GM21360 (cell line): ENCODE results near the gene ANKUB1.

Experiments used
- ATAC-seq: cut with Tn5 transposase; IDR thresholded peaks from one replicate; pipeline ENCODE4 v1.9.1; 2021; ENCODE audit warnings: mild to moderate bottlenecking, moderate library complexity; ENCODE audit not compliant: unreplicated experiment

ANKUB1 gene

DNA sequence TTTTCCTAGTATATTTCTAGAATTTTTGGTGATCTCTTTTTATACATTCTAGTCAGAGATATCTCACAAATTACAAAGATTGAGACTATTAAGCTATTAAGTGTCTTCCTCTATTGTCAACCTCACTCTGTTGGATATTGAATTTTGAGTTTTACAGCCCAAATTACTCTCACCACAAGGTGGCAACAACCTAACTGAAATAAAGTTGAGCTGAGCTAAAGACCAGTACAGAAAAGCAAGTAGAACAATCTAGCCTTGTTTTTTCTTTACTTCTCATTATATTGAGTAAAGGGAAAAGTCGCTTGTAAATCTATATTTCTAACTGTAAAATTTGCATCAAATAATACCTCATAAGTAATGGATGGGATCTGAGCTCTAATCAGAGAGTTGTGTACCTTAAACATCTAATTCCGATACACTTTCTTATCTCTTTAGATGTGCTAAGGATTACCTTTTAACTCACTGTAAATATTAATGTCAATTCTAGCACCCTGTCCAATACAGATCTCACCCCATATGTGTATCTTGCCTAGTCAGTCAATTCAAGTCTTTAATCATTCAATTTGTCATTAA is 26.5 kb downstream of the ANKUB1 start:
- no peak for ATAC-seq

DNA sequence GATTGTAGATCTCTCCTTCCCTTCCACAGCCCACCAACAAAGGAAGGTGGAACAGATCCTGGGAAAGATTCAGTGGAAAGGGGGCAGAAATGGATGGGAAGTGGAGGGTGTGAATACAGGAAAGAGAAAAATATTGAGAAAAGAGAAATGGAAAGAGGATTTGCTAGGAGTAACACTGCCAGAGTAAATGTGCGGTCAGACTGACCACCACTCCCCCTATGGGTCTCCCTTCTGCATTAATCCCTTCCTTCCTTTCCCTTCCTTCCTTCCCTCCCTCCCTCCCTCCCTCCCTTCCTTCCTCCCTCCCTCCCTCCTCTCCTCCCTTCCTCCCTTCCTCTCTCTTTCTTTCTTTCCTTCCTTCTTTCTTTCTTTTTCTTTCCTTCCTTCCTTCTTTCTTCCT is 28.1 kb downstream of the ANKUB1 start:
- no peak for ATAC-seq

DNA sequence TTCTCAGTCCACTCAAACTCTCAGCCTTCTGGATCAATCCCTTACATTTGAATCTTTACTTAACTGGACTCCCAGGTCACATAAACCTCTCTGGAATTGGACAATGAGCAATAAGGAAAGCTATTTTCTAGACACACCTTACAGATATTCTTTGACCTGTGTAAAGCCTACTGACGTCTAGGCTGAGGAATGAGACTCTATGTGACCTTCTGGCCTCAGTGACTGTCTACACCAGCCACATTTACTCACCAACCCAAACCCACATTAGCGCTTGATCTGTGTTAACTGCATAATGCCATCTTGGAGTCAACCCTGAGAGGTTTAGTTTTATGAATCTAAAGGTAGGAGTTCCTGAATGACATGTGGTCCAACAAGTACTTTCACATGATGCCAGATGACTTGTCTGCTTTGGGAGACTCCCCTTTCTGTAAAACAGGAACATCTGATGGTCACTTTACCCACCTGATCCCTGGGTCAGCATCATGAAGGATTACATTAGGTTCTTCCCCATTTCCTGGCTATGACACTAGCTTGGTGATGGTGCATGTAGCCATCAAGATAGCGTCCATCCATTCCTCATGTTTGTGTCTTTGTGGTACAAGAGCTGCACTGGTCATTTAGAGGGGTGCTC is 28.7 kb downstream of the ANKUB1 start:
- no peak for ATAC-seq

DNA sequence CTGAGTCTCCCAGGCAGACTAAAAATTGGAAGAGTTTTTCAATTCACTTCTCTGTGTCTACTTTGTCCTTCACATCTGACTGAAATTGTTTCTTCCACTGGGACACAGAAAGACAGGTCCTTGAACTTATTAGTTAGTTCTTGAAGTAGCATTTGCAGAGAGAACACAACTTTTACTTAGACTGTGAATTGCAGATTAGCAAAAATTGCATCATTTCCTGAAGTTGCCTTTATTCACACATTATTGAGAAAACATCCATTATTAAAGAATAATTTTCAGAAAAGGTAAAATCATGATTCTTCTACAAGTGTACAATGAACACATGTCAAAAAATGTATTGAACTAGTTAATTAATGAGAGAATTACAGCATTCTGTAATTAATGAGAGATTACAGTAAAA is 38.6 kb downstream of the ANKUB1 start:
- ATAC-seq = no peak

DNA sequence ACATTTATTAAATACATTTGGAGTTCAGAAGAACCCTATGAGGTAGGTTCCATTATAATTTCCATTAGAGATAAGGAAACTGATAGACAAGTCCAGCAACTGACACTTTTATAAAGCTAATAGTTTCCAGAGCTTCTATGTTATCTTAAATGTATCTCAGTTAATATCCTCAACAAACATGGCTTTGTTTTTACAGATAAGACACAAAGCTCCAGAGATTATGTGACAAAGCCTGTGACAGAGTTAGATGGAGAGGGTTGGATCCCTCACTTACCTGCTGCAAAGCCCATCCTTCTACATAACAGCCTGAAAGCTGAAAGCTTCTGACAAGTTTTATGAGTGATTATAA is 39.6 kb downstream of the ANKUB1 start:
- no peak for ATAC-seq

DNA sequence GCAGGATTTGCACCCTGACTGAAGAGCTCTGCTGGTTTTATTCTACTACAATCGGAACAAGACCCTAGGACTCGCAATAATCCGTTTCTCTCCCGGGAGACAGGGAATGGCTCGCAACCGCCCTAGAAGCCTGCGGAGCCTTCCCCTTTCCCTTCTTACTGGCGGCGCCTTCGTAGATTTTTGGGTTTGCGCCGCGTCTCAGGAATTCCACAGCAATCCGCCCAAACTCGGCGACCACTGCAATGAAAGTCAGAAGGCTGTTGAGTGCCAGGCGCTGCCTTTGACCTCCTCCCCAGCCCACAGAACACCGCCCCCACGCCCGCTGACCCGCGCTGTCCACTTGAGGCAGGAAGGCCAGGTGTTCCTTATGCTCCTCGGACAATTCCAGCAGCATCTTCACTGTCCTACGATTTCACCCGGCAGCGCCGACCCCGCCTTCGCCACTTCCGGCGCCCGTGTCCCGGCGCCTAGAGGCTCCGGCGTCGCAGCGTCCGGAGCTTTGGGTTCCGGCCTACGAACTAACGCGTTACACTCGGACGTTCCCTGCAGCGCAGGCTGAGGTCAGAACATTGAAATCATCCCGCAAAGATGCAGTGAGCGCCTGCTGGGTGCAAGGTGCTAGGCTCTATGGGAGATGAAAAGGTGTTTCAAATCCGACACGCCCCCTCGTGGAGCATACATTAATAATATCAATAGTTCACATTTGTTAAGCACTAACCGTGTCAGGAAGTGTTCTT is 40.1 kb downstream of the ANKUB1 start, which contains the start of gene COMMD2:
Gene COMMD2 (minus strand): TSS at position 439 of the 737 bp plus-strand sequence. CDS start 45 bp downstream, at position 394.
- peak; percentile 99 for ATAC-seq

DNA sequence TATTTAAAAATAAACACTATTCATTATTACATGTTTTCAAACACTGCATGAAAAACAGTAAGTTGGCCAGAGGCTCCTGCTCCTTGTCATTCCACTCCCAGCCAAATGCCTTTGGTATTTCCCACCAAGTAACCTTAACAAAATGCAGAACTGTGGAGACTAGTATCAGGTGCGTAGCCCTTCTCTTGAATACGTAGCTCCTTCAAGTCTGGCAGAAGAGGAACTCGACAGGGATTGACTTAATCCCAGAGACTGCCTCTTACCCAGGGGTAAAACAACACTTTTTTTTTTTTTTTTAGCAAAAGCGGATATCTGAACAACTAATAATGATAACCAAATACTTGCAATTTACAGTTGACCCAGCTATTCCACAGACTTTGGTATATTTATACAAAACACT is 40.8 kb downstream of the ANKUB1 start:
- no peak for ATAC-seq

DNA sequence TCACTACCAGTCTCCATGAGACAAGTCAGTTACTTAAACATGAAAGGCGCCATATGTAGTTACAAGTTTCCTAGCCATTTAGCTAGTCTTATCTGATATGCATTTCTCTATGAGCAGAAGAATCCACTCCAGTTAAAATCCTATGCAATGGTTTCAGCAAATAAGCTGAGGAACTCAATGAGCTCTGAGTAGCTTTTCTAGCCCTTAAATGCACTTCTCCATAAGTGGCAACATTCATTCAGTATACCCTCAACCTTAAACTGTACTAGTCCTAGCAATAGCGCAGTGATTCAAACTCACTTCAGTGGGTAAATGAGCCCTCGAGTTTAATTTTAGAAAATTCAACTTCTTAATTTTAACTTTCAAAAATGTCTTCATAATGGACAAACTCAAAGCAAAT is 47.7 kb downstream of the ANKUB1 start:
- no peak for ATAC-seq

DNA sequence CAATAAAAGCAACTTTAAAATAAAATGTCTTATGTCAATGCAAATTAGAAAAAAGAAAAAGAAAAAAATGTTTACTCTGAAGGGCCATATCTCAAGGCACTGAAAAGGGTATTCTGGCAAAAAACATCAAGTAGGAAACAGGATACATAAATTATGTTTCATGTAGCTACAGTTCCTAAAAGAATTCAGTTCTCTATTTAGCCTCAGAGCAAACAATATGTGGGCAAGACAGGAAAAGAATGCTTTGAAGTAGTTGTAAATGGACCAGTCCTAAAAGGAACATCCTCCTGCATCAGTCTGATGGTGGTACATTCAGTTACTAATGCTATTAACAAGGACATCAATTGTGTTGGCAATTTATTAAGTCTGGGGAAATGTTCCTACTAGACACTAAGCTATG is 48.2 kb downstream of the ANKUB1 start:
- no peak for ATAC-seq

DNA sequence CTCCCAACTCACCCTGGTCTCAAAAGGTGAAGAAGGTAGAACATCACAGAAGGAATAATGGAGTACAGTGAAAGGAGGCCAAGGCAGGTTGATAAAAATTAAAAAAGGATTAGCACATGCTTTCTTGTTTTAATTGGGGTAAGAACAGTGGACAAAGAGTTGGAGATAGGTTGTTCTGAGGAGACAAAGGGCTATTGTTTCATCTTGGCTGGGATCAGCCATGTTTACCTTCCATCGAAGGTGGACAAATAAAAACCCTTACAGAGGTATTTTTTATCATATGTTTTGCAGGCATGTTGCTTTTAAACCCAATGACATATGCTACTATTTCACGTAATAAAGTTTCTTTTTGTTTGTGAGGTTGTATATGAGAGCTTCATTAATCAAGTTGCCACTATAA is 53.0 kb downstream of the ANKUB1 start:
- no peak for ATAC-seq

DNA sequence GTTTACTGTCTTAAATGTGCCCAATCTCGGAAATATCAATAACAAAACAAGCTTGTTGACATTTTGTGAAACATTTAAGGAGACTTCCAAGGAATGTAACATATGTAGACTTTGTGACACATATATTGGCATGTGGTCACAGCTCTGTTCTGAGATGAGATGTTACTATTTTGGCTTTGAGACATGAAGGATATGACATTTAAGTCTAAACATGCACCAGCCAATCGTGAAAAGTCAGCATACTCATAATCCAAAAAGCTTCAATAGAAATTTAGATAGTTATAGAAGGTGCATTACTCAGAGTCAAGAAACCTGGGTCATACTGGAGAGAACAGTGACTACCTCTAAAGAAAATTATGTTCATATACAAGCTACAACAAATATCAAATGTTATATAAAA is 53.5 kb downstream of the ANKUB1 start:
- no peak for ATAC-seq

DNA sequence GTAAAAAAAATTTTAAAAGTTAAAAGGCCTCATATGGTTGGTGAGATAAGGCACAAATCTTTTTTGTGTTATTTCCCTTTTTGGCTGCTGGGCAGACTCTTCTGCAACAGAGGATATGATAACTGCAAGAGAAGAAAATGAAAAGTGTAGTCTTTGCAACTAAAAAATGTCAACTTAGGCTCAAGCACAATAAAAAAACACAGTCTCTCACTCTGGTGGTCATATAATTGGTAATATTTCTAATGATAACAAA is 55.5 kb downstream of the ANKUB1 start:
- no peak for ATAC-seq

DNA sequence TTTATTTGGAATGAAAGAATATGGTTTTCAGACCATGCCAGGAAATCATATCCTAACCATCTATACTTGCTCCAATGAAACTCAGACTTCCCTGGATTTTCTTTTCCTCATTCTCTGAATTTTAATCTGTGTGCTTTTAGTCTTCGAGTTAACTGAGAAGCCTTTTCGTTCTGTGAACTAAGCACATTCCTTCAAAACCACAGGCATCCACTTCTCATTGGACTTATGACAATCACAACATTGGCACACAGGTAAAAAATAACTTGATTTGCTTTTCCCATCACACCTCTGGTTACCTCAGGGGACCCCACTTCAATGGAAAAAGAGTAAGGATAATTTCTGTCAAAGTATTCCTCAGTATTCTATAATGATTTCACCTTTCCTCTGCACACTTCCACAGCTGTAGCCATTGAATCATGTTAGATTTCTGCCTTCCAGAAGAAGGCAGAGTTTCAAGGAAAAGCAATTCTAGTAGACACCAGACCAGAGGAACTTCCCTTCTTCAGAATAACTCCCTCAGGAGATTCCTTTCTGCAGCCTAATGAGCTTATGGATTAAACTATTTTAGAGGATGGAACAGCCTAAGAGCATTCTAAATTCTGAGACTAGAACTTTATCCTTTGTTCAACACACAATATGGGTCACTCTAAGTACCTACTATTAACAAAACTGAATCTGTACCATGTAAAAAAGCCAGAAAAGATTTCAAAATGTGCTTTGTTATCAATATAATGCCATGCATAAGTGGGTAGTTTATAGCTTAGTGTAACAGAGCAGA is 56.0 kb downstream of the ANKUB1 start:
- no peak for ATAC-seq

DNA sequence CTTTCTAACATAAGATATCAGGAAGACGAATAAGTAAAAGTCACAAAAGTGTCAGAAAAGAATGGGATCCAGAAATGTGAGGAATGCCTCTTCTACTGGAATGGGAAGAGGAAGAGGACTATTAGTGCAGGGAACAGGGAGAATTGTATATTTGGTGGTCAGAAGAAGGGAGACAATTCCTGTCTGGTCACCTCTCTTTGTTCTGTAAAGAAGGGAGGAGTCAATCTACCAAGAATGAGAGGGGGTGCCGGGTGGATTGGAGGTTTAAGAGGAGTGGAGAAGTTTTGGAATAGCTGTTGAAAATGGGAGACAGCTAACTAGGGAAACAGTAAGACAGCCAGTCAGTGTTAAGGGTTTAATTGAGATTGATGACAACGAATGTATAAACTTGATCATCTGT is 60.1 kb downstream of the ANKUB1 start:
- ATAC-seq = no peak

DNA sequence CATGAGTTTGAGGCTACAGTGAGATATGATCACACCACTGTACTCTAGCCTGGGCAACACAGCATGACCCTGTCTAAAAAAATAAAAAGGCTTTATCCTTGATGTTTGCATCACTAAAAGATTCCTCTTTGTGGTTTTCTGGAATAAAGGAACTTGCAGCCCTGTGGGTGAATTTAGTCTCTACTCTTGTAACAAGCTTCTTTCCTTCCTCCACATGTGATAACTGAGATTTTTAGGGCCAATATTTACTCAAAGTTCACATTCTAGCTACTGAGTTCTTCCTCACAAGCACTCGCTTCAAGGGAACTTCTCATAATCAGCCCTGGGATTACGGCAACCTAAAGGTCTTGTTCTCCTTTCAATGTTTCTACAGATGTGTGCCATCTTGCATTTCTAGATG is 64.7 kb downstream of the ANKUB1 start:
- no peak for ATAC-seq

DNA sequence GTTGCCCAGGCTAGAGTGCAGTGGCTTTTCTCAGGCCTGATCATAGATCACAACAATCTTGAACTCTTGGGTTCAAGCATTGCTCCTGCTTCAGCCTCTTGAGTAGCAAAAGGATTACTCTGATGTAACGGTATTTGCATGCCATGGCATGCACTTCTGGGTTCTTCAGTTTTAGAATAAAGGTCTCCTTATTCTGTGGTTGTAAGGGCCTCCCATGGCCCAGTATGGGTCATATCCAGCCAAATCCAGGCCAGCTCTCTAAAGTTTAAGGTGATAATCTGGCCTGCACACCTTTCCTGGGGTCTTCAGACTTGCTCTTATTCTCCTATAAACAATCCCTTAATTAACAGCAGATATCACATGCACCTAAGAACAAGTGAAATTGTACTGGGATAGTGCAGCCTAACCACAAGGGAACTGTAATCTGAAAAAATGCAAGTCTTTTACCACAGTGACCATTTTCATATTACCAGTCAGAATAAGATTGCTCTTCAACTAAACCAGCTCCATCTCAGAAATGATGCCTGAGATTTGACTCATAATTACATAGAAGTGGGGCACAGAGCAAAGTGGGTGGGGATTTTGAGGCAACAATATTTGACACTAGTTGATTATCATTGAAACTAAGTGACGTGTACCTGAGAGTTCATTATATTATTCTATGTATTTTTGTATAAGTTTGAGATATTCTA is 65.5 kb downstream of the ANKUB1 start:
- peak; percentile 85 for ATAC-seq

DNA sequence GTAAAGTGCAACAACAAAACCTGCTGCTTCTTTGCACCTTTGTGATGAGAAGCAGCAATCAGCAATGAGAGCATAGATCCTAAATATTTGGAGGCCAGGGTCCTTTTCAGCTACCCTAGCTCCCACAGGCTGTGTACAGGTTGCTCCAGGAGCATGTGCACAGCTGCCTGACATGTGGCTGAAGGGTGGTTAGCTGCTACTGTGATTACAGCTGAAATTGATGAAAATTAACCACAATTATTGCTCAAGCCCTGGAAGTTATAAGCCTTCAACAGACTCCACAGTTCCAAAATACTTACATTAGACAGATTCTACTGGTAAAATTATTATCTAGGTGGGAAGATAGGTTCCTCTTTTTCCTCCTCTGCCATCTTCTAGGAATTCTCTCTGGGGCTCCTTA is 68.6 kb downstream of the ANKUB1 start:
- no peak for ATAC-seq

DNA sequence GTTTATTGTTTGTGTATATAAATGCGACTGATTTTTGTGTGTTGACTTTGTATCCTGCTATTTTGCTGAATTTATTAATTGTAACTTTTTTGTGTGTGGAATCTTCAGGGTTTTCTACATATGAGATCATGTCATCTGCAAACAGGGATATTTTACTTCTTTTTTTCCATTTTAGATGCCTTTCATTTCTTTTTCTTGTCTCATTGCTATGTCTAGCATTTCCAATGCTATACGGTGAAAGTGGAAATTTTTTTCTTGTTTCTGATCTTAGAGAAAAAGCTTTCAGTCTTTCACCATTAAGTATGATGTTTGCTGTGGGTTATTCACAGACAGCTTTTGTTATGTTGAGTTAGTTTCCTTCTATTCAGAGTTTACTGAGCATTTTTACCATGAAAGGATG is 71.4 kb downstream of the ANKUB1 start:
- no peak for ATAC-seq

DNA sequence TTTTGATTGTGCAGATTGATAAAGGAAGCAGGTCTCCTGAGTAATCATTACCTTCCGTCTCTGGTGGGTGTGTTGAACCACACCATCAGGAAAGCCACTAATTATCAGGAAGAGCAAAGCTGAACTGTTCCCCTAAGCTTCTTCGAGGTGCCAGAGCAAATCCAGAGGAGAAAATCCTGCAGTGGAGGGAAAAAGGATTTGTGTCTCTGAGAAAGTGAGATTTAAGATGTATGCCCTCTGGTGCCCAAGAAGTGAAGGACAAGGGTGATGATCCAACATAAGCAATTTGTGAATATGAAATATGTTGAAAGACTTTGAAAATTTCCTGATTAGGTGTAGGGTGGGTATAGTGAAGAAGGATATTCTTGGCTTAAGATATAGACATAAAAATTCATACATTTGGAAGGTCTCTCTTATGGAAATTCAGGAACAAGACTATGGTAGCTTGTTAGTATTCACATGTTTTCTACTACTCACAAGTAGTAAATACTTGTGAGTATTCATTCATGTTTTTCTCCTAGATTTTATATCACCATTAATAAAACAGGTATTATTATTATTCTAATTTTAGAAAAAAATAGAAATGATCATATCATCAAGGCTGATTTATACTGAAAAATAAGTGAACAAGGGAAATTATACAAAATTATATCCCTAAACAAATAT is 74.8 kb downstream of the ANKUB1 start:
- ATAC-seq = no peak

DNA sequence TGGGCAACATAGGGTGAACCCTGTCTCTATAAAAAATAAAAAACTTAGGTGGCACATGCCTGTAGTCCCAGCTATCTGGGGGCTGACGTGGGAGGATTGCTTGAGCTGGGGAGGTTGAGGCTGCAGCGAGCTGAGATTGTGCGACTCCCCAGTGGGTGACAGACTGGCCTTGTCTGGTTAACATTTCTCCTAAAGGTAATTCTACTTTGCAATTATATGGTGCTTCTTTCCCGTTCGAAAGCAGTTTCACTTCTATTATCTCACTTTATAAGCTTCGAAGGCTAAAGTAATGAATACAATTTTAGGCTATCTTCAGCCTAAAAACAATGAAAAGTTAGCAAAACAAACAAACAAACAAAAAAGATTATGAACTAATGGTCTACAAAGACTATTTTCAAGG is 75.4 kb downstream of the ANKUB1 start:
- no peak for ATAC-seq

DNA sequence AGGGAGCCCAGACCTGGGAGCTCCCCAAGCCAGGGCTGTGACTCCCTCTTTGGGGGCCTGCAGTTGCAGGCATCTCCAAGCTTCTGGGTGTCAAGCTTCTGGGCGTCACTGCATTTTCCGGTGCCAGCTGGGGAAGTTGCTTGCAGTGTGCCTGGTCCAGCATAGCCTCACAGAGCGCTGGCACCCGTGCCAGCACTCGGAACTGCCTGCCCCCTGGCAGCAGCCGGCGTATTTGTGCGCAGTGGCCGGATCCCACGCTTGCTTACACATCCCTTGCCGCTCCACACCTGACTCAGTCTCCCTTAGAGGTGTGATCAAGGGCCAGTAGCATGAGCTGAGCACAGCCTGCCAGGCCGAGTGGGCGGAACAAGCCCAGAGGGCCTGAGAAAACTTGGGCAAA is 77.1 kb downstream of the ANKUB1 start:
- no peak for ATAC-seq
